Mammary epithelial cell (primary cell): ENCODE measurements around the gene FBXL17.

Experiments
- CTCF ChIP-seq, 2 donors: IDR thresholded peaks in 1 of 2; conservative IDR thresholded peaks in 1 of 2; 2 replicates each; pipeline ENCODE4 v1.5.1; 2011 to 2012; ENCODE audit warnings: inconsistent platforms in 2 of 2, low read length in 2 of 2, mild to moderate bottlenecking in 2 of 2, control low read depth in 1 of 2, low read depth in 1 of 2; ENCODE audit not compliant: insufficient read depth in 1 of 2; ENCODE audit errors: extremely low read depth in 1 of 2
- EZH2 ChIP-seq: IDR thresholded peaks from 2 replicates; pipeline ENCODE4 v1.6.1; 2012; ENCODE audit warnings: low read length, inconsistent platforms, borderline replicate concordance

DNA sequence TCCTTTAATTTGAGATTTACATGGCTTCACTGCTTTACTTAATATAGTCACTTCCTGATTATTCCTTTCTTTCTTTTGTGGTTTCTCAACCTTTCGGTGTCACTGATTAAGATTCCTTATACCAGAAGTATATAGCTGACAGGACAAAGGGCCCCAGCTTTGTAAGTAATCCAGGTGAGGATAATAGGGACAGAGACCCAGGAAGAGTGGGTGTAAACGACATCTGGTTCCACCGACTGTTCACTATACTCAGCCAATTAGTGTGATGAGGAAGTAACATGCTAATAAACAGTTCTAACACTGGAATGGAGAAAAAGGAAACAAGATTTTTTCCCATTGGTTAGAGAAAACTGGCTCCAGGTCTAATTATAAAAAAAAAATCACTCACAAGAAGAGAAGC is 424.8 kb downstream of the FBXL17 start:
- TF ChIP-seq CTCF (conservative IDR thresholded peaks at IDR 0.05 in 1 of 2, IDR thresholded peaks at IDR 0.05 in 1 of 2; ENCODE audit: extremely low read depth in 1 of 2, insufficient read depth in 1 of 2, low read depth in 1 of 2, low read length in 2 of 2) = no peak
- TF ChIP-seq EZH2 = no peak
